ENCODE data around the gene LKAAEAR1.

The LKAAEAR1 gene

GRCh38 chr20:64036346-64037198 is 47.6 kb downstream of the LKAAEAR1 start:
- no peak for DNase-seq (ENCODE audit: low read depth)

- DNase-seq (ENCODE audit: low read depth) = no peak
These were observed 48.3 kb downstream of the LKAAEAR1 start, which contains the start of gene C20orf204 for GRCh38 chr20:64035933-64036345. Gene C20orf204, plus strand, starts transcription at chr20:64036182. Its CDS starts 142 bp downstream, at chr20:64036324.

GRCh38 chr20:64035066-64035932 is 48.9 kb downstream of the LKAAEAR1 start:
- DNase-seq (ENCODE audit: low read depth) = no peak

GRCh38 chr20:64033981-64034493 is 50.2 kb downstream of the LKAAEAR1 start:
- no peak for DNase-seq (ENCODE audit: low read depth)
